HL-60 (cell line): ENCODE data around the gene EPHX1.

Experiments
- DNase-seq, 2 experiments: peaks; one replicate each; pipeline ENCODE4 v3.0.0-alpha.2; 2010 to 2020; ENCODE audit warnings: low read depth in 1 of 2, low spot score in 1 of 2
- H3K27ac ChIP-seq: fragments of 250-450 bp; sonication (Bioruptor Pico); replicated peaks from 2 replicates; pipeline ENCODE4 v1.5.1; 2020; ENCODE audit warnings: mild to moderate bottlenecking, moderate library complexity
- H3K27me3 ChIP-seq: fragments of 250-450 bp; sonication (Bioruptor Pico); 2 replicates; pipeline ENCODE4 v1.5.1; 2021; ENCODE audit warnings: mild to moderate bottlenecking, moderate library complexity; ENCODE audit not compliant: insufficient read depth, poor library complexity, severe bottlenecking
- H3K4me3 ChIP-seq: replicated peaks from 2 replicates; pipeline ENCODE4 v1.5.1; 2011; ENCODE audit warnings: mild to moderate bottlenecking, control low read depth, low read length; ENCODE audit not compliant: insufficient read depth
- GABPA ChIP-seq: IDR thresholded peaks from 2 replicates; pipeline ENCODE4 v1.6.1; 2012; ENCODE audit warnings: low read depth
- POLR2AphosphoS5 ChIP-seq: IDR thresholded peaks from 2 replicates; pipeline ENCODE4 v1.6.1; 2012; ENCODE audit warnings: low read depth
- REST ChIP-seq: IDR thresholded peaks from 2 replicates; pipeline ENCODE4 v1.6.1; 2012; ENCODE audit warnings: low read depth; ENCODE audit not compliant: insufficient replicate concordance
- SPI1 ChIP-seq: IDR thresholded peaks from 2 replicates; pipeline ENCODE4 v1.6.1; 2012; ENCODE audit warnings: low read depth, mild to moderate bottlenecking, borderline replicate concordance
- TF ChIP-seq, protein P1 (sequence below): IDR thresholded peaks from one replicate; pipeline ENCODE4 v1.5.1; 2011; ENCODE audit warnings: low read length, control low read depth, inconsistent platforms; ENCODE audit not compliant: insufficient read depth

Gene EPHX1

DNA sequence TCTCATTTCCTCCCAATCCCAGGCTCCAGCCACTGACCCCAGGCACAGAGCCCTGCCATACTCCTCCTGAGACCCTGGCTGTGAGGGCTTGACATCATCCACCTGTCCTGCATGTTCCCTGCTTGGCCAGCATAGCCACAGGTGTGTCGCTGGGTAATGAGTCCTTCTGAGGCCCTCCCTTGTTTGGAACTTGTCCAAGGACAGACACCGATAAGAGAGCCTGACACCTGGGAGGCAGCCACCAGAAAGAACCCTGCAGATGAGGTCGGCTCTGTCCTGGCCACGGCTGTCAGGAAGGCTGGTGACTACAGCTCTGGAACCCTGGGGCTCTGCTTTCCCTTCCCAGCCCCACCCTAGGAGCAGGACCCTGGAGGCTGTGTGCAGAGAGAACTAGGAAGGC, 37.7 kb downstream of the EPHX1 start:
- no peak overlapping the region for H3K4me3 ChIP-seq
- DNase-seq, result no peak
- H3K27ac ChIP-seq, result no peak overlapping the region
- no peaks in the 10 kb centered on the region for H3K27me3 ChIP-seq
- TF ChIP-seq POLR2AphosphoS5 (no peak), GABPA (no peak), REST (no peak), SPI1 (no peak)
- TF ChIP-seq, protein P1, sequence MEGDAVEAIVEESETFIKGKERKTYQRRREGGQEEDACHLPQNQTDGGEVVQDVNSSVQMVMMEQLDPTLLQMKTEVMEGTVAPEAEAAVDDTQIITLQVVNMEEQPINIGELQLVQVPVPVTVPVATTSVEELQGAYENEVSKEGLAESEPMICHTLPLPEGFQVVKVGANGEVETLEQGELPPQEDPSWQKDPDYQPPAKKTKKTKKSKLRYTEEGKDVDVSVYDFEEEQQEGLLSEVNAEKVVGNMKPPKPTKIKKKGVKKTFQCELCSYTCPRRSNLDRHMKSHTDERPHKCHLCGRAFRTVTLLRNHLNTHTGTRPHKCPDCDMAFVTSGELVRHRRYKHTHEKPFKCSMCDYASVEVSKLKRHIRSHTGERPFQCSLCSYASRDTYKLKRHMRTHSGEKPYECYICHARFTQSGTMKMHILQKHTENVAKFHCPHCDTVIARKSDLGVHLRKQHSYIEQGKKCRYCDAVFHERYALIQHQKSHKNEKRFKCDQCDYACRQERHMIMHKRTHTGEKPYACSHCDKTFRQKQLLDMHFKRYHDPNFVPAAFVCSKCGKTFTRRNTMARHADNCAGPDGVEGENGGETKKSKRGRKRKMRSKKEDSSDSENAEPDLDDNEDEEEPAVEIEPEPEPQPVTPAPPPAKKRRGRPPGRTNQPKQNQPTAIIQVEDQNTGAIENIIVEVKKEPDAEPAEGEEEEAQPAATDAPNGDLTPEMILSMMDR, result no peak

GRCh38 chr1:225848030-225848955, 38.4 kb downstream of the EPHX1 start:
- TF ChIP-seq GABPA (no peak), REST (no peak), SPI1 (no peak), POLR2AphosphoS5 (no peak)
- TF ChIP-seq, protein P1, result no peak
- Histone ChIP-seq H3K27ac (no peak overlapping the region), H3K4me3 (no peak overlapping the region), H3K27me3 (no peaks in the 10 kb centered on the region)
- no peak for DNase-seq

- no peaks in the 10 kb centered on the region for H3K27me3 ChIP-seq
- DNase-seq, result no peak
- no peak overlapping the region for H3K27ac ChIP-seq
- H3K4me3 ChIP-seq, result no peak overlapping the region
- no peak for TF ChIP-seq POLR2AphosphoS5
Measured at GRCh38 chr1:225849925-225850324, 40.0 kb downstream of the EPHX1 start.

- TF ChIP-seq REST (no peak), POLR2AphosphoS5 (no peak), GABPA (no peak), SPI1 (no peak)
- TF ChIP-seq, protein P1, result no peak
- Histone ChIP-seq H3K27me3 (no peaks in the 10 kb centered on the region), H3K4me3 (no peak overlapping the region), H3K27ac (no peak overlapping the region)
- no peak for DNase-seq
Measured at GRCh38 chr1:225850370-225850769, 40.4 kb downstream of the EPHX1 start.
